GM12864 (cell line): Measurements from ENCODE around the gene CPEB2.

Source experiments
- DNase-seq: peaks from one replicate; pipeline ENCODE4 v3.0.0-alpha.2; 2011; ENCODE audit warnings: low read depth
- H3K4me3 ChIP-seq: 2 replicates; pipeline ENCODE4 v1.5.1; 2011; ENCODE audit warnings: mild to moderate bottlenecking, low read depth, low read length, control low read depth
- TF ChIP-seq, protein P1 (sequence below): IDR thresholded peaks from 2 replicates; pipeline ENCODE4 v1.5.1; 2011; ENCODE audit warnings: low read depth, mild to moderate bottlenecking, moderate library complexity, low read length, control low read depth, inconsistent platforms; ENCODE audit errors: missing control alignments

The CPEB2 gene

GRCh38 chr4:15020502-15021286 lies 18.4 kb downstream of the CPEB2 start:
- TF ChIP-seq, protein P1, sequence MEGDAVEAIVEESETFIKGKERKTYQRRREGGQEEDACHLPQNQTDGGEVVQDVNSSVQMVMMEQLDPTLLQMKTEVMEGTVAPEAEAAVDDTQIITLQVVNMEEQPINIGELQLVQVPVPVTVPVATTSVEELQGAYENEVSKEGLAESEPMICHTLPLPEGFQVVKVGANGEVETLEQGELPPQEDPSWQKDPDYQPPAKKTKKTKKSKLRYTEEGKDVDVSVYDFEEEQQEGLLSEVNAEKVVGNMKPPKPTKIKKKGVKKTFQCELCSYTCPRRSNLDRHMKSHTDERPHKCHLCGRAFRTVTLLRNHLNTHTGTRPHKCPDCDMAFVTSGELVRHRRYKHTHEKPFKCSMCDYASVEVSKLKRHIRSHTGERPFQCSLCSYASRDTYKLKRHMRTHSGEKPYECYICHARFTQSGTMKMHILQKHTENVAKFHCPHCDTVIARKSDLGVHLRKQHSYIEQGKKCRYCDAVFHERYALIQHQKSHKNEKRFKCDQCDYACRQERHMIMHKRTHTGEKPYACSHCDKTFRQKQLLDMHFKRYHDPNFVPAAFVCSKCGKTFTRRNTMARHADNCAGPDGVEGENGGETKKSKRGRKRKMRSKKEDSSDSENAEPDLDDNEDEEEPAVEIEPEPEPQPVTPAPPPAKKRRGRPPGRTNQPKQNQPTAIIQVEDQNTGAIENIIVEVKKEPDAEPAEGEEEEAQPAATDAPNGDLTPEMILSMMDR = no peak
- DNase-seq = no peak
- H3K4me3 ChIP-seq = no peak overlapping the region

- TF ChIP-seq, protein P1 = no peak
- H3K4me3 ChIP-seq = no peak overlapping the region
- DNase-seq = no peak
These were observed 19.0 kb downstream of the CPEB2 start for GRCh38 chr4:15021311-15021710.

DNA sequence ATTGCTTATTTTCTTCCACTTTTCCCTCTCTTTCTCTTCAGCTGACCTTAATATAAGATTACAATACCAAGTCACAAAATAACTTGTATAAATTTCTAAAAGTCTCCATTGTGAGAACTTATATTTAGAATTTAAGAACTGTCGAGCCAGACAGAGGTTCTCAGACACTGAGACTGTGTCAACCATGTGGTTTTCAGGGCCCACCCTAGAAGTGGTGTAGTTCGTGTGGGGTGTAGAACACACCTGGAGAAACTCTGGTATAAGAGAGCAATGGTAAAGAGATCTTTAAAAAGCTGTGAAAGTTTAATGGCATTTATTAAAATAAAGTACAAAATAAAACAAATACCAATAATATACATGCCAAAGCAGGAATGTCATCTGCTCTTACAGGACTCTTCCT lies 19.7 kb downstream of the CPEB2 start:
- no peak overlapping the region for H3K4me3 ChIP-seq
- TF ChIP-seq, protein P1 = no peak
- DNase-seq = no peak

GRCh38 chr4:15024386-15024785 lies 22.1 kb downstream of the CPEB2 start:
- DNase-seq = no peak
- no peak overlapping the region for H3K4me3 ChIP-seq
- TF ChIP-seq, protein P1 = no peak

DNA sequence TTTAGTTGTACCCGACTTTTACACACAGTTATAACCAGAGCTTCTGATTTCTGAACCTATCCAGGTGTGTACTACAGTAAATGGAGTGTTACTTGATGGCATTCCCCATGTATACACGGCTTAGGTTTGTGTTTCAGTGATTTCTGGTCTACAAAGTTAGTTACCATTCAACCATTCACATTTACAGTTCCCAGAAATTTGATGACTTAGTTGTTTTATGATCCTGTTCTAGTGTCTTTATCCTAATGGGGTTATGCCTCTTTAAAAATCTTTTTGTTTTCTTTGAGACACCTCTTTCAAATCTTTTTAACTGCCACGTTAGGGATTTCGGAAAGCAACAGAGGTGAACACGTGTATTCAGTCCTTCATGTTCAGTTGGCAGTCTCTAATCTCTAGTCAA lies 23.4 kb downstream of the CPEB2 start:
- TF ChIP-seq, protein P1 = no peak
- no peak overlapping the region for H3K4me3 ChIP-seq
- DNase-seq = no peak

DNA sequence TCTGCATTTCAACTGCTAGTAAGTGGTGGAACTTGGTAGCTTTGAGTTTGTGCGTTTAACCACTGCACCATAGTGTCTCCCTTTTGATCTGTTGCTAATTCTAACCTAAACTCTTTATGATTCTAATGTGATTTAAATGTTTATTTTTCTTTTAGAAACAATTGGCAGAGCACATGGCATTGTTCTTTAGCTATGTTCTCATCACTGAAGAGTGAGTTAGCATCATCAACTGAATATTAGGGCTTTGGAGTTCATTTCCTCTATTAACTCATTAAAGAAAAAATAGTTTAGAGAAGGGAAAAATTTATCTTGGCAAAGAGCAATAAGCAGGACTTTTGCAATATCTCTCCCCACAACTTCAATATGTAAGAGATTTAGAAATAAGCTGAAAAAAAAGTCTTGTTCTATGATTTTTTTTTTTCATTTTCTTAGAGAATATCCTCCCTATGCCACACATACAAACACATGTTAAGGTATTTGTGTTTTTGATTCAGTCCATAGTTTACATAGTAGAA lies 25.7 kb downstream of the CPEB2 start:
- H3K4me3 ChIP-seq = no peak overlapping the region
- TF ChIP-seq, protein P1 = no peak
- no peak for DNase-seq

DNA sequence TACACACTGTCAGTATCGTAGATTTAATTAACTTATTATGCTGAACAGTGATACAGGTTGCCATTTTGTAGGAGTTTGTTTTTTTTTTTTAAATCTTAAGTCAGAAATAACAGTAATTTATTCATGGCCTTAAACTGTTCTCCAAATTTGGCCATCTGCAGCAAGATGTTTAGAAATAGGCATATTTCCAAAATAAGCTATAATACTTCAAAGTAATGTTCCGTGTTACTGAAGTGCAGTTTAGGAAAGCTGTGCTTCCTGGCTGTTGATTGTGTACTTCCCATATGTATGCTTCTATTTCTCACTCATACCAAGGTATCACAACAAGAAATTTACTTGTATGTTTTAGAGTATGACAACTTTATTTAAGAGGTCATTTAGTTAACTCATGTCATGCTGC lies 28.9 kb downstream of the CPEB2 start:
- no peak overlapping the region for H3K4me3 ChIP-seq
- TF ChIP-seq, protein P1 = no peak
- no peak for DNase-seq
